ENCODE measurements around the gene DRD2.

DNA sequence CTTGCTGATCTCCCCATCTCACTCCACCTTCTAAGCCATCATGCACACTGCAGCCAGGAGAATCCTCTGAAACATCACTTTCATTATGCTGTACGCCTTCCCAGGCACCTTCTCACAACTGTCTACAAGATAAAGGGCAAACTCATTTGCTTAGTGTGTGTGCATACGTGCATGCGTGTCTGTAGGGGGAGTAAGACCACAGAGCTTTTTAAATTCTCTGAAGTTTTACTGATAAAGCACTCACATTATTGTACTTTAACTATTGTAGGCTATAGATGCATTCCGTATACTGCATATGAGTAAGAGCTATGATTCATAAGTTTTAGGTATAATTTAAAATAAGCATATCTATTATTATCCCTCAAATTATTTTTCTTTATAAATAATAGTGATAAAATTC, 102.9 kb downstream of the DRD2 start:
- TF ChIP-seq ZNF274 (IDR thresholded peaks at IDR 0.05; ENCODE audit: low read depth, low read length) (no peak), YY1 (IDR thresholded peaks at IDR 0.05; ENCODE audit: insufficient read depth, insufficient read length) (no peak)
